Urothelium cell line (cell line): Measurements from ENCODE around the gene RACGAP1.

ENCODE experiments used
- DNase-seq: peaks from one replicate; pipeline ENCODE4 v3.0.0; 2011; ENCODE audit warnings: low spot score, mixed read lengths
- FAIRE-seq: peaks from 2 replicates; lab custom pipeline; 2011; peaks lifted over from hg19 to GRCh38; lab: Jason Lieb, UNC

The RACGAP1 gene

GRCh38 chr12:50025187-50026059 is at the start of gene RACGAP1:
Gene RACGAP1 (minus strand): TSS chr12:50025494. CDS start chr12:50016715, 8,779 bp downstream.
- DNase-seq = peak; percentile 98
- FAIRE-seq = peak; percentile 72

DNA sequence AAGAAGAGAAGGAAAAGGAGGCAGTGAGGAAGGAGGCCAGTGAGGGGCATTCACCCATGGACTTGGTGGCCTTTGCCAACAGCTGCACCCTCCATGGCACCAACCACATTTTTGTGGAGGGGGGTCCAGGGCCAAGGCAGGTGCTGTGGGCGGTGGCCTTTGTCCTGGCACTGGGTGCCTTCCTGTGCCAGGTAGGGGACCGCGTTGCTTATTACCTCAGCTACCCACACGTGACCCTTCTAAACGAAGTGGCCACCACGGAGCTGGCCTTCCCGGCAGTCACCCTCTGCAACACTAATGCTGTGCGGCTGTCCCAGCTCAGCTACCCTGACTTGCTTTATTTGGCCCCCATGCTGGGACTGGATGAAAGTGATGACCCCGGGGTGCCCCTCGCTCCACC is 48.4 kb upstream of the RACGAP1 start:
- no peak for FAIRE-seq
- no peak for DNase-seq

- FAIRE-seq = no peak
- no peak for DNase-seq
These were observed 47.9 kb upstream of the RACGAP1 start for GRCh38 chr12:50073206-50073605.

DNA sequence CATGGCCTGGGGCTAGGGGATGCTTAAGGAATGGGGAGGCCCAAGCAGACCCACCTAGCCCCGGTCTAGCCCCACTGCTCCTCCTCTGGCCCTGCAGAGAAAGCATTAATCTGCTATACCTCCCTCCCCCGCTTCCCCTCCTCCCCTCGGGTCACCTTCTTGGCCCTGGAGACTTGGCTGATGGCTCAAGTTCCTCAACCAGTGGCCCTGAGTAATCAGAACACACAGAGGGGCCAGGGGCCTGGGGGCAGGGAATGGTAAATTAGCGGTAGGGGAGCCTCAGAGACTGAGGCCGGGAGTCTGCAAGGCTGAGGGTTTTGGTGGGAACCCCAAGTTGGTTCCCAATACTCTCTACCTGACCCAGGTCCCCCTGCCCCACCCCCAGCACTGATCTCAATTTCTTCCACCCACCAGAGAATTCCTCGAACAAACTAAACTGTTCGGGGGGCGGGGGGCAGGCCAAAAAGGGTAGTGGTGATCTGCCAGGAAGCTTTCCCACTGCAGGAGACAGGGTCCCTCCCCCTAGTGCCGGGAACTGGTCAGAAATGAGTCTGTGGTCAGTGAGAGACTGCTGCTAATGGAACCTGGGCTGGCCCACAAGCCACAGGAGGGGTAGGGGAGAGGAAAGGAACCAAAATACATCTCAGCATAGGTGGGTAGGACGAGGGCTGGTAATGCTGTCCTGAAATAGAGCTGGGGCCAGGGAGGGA is 47.1 kb upstream of the RACGAP1 start:
- FAIRE-seq = no peak

GRCh38 chr12:50070314-50071060 is 45.2 kb upstream of the RACGAP1 start:
- DNase-seq = peak; percentile 71
- FAIRE-seq = peak; percentile 68

More for the DNA sequence above, 47.1 kb upstream of the RACGAP1 start:
- no peak for DNase-seq

DNA sequence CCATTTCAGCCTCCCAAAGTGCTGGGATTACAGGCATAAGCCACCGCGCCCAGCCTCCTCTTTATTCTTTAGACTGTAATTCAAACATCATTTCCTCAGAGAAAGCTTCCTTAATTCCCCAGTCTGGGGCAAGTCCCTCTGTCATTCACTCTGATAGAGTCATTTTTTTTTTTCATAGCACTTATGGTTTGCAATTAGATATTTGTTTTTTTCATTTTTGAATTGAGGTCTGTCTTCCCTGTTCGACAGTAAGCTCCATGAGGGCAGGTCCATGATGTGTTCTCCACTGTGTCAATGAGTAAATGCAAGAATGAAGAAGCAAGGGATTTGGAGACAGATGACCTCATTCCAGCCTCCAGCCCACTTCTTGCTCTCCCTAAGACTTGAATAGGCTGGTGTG is 44.2 kb upstream of the RACGAP1 start:
- DNase-seq (no peak), FAIRE-seq (no peak)

GRCh38 chr12:50069069-50069468 is 43.8 kb upstream of the RACGAP1 start:
- FAIRE-seq (no peak), DNase-seq (no peak)

GRCh38 chr12:50066402-50066801 is 41.1 kb upstream of the RACGAP1 start:
- FAIRE-seq (no peak), DNase-seq (no peak)

DNA sequence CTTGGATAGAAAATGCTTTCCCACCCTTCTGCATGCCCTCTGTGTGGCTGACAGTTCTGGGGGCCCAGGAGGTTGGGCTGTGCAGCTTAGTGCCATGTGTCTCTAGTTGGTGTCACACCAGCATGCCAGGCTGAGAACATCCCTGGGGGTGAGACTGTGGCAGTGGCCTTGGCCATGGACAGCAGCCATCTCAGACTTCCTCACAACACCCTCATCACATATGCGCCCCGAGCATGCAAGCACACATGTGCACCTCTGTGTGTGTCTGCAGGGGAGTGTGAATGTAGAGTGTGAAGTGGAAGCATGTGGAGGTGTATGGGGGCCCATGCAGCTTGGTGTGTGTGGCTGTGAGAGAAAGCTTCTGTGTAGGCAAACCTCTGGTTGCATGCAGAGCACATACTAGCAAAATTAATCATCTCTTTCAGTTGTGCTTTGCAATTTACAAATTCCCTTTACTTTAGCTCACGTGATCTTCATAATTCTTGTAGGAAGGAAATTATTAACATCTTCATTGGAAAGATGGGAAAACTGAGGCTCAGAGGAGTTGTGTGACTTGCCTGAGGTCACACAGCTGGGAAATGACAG is 40.5 kb upstream of the RACGAP1 start:
- FAIRE-seq (no peak), DNase-seq (no peak)

- peak; percentile 64 for DNase-seq
- FAIRE-seq = peak; percentile 27
These were observed 37.6 kb upstream of the RACGAP1 start for GRCh38 chr12:50062728-50063460.

GRCh38 chr12:50061946-50062686 is 36.8 kb upstream of the RACGAP1 start:
- FAIRE-seq (no peak), DNase-seq (no peak)

GRCh38 chr12:50061171-50061570 is 35.9 kb upstream of the RACGAP1 start:
- FAIRE-seq = peak; percentile 5

DNA sequence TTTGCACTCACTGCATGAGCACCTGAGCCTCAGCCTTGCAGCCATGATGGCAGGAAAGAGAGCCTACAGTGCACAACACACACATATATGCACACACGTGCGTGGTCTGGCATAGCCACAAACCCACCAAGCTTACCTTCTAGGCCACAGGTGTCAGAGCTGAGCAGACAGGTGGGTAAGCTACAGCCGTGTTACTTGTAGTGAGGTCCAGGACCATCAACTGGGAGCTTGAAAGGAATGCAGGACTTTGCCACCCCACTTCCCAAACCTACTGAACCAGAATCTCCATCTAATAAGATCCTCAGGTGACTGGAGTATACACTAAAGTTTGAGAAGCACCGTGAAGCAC is 34.8 kb upstream of the RACGAP1 start:
- FAIRE-seq (no peak), DNase-seq (no peak)

More at GRCh38 chr12:50061171-50061570, 35.9 kb upstream of the RACGAP1 start:
- DNase-seq = no peak

- DNase-seq (no peak), FAIRE-seq (no peak)
These were observed 34.3 kb upstream of the RACGAP1 start for GRCh38 chr12:50059440-50060119.

- DNase-seq = no peak
- peak; percentile 95 for FAIRE-seq
These were observed 33.5 kb upstream of the RACGAP1 start for GRCh38 chr12:50058743-50059312.

- FAIRE-seq = no peak
- no peak for DNase-seq
These were observed 32.8 kb upstream of the RACGAP1 start for GRCh38 chr12:50057896-50058670.

DNA sequence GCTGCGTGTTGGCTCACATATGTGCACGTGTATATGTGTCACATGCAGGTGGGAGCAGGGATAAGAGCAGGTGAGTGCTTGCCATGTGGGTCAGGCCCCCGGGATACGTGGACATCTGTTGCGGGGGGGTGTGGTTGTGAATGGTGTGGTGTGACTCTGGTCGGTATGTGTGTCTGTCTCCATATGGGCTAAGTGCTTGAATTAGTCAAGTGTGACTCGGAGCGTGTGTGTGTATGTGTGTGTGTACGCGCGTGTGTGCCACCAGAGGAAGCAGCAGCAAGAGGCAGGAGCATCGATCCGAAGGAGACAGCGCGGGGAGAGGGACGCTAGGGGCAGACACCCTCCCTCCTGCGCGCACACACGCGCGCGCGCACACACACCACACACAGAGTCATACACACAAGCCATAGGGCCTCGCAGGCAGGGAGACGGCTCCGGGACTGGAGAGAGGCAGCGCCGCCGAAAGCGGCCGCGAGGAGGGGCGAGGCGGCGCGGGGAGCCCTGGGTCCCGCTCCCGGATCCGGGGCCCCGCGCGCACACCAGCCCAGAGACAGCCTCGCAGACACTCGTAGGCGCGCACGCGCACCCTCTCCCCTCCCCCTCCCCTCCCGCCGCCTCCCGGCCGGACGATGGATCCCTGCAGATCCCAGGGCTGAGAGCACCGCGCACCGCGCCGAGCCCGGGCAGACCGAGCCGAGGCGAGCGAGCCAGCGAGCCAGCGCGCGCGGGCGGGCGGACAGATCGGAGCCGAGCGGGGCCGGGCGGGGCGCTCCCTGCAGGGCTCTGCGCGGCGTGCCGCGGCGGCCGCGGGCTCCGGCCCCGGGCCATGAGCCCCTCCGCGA is 31.9 kb upstream of the RACGAP1 start, which contains the start of gene ASIC1:
TSS of gene ASIC1 (plus strand) at position 597 of the 842 bp plus-strand sequence. CDS start 1,171 bp downstream, outside the sequence.
- DNase-seq (peak; percentile 79), FAIRE-seq (peak; percentile 52)
